Measurements from ENCODE around the gene SPAG16. TPM values are rescaled to one million over a fixed set of nuclear protein-coding genes. Genes with fewer than 3 reads are reported as not detected.

Gene SPAG16
- total and polyA plus RNA-seq, 2 of the 13 experiments (the other 11 are each of a cell fraction or from before 2014, with no cell fraction given): 9.6 to 26.5 TPM

DNA sequence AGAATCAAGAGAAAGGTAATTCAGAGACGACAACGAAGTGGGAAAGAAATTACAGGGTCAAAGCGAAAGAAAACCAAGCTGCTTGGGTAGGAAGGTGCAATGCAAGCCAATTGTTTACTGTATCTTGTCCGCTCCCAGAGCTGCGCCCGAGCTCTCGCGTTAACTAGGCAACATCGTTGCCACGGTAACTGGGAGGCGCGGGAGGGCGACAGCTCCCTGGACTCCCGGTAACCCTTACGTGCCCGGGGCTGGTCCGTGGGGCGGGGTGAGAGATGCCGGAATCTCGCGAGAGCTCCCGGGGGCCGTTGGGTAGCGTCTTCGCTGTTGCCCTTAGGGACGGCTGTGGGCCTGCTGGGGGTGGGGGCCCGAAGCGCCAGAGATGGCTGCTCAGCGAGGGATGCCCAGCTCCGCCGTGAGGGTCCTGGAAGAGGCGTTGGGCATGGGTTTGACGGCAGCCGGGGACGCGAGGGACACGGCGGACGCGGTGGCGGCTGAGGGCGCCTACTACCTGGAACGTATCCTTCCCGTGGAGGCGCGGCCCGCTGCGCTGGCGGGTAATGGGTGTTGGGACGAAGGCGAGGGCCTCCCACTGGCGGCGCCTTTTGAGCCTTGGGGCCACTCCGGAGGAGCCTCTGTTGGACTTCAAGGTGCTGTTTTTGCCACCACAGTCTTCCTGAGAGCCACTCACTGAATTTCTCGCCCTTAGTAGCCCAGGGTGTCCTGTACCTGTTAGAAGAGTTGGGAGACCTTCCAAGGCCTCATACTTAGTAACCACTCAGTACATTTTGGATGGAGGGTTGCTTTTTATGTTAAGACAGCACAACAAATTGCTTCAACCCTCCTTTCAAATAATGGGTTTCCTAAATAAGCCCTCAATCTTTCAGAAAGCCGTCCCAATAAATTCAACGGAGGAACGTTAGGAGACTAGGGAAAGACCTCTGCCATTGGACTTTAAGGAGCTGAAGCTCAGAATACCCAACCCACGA is at the start of gene SPAG16 (continued):
- TF ChIP-seq, protein P1, sequence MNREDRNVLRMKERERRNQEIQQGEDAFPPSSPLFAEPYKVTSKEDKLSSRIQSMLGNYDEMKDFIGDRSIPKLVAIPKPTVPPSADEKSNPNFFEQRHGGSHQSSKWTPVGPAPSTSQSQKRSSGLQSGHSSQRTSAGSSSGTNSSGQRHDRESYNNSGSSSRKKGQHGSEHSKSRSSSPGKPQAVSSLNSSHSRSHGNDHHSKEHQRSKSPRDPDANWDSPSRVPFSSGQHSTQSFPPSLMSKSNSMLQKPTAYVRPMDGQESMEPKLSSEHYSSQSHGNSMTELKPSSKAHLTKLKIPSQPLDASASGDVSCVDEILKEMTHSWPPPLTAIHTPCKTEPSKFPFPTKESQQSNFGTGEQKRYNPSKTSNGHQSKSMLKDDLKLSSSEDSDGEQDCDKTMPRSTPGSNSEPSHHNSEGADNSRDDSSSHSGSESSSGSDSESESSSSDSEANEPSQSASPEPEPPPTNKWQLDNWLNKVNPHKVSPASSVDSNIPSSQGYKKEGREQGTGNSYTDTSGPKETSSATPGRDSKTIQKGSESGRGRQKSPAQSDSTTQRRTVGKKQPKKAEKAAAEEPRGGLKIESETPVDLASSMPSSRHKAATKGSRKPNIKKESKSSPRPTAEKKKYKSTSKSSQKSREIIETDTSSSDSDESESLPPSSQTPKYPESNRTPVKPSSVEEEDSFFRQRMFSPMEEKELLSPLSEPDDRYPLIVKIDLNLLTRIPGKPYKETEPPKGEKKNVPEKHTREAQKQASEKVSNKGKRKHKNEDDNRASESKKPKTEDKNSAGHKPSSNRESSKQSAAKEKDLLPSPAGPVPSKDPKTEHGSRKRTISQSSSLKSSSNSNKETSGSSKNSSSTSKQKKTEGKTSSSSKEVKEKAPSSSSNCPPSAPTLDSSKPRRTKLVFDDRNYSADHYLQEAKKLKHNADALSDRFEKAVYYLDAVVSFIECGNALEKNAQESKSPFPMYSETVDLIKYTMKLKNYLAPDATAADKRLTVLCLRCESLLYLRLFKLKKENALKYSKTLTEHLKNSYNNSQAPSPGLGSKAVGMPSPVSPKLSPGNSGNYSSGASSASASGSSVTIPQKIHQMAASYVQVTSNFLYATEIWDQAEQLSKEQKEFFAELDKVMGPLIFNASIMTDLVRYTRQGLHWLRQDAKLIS (CRISPR knock-in tag; IDR thresholded peaks at IDR 0.05): 0 out of 2 replicates have a peak, but pooled peaks have one; percentile 37
- no peak for TF ChIP-seq KDM6A (CRISPR knock-in tag; IDR thresholded peaks at IDR 0.05; ENCODE audit: low read depth)
- TF ChIP-seq ZNF235 (CRISPR knock-in tag; IDR thresholded peaks at IDR 0.05; ENCODE audit: borderline replicate concordance): peak; percentile 69; the same call in 1 of the 2 replicates
- peak; percentile 66 for TF ChIP-seq SAFB2 (CRISPR knock-in tag; IDR thresholded peaks at IDR 0.05; ENCODE audit: borderline replicate concordance, low read depth)
- 0 out of 2 replicates have a peak, but pooled peaks have one; percentile 32 for TF ChIP-seq ATF1 (CRISPR knock-in tag; IDR thresholded peaks at IDR 0.05)
- no peak for TF ChIP-seq U2AF1 (optimal IDR thresholded peaks at IDR 0.05; ENCODE audit: low read depth, low read length)
- no peak for TF ChIP-seq ZNF121 (CRISPR knock-in tag; IDR thresholded peaks at IDR 0.05)
- TF ChIP-seq BRCA1 (CRISPR knock-in tag; IDR thresholded peaks at IDR 0.05): no peak
- TF ChIP-seq JARID2 (CRISPR knock-in tag; IDR thresholded peaks at IDR 0.05; ENCODE audit: insufficient replicate concordance): peak; percentile 96
- 0 out of 2 replicates have a peak, but pooled peaks have one; percentile 62 for TF ChIP-seq GTF3A (CRISPR knock-in tag; conservative IDR thresholded peaks at IDR 0.05)
- peak; percentile 93; the same call in 1 of the 2 replicates for TF ChIP-seq KDM4B (CRISPR knock-in tag; IDR thresholded peaks at IDR 0.05)
- TF ChIP-seq TBX2 (CRISPR knock-in tag; IDR thresholded peaks at IDR 0.05; ENCODE audit: borderline replicate concordance): peak; percentile 94
- no peak for TF ChIP-seq ZNF296 (CRISPR knock-in tag; conservative IDR thresholded peaks at IDR 0.05)
- peak; percentile 99 for TF ChIP-seq RBM22 (optimal IDR thresholded peaks at IDR 0.05; ENCODE audit: low read length)
- TF ChIP-seq, protein P2, sequence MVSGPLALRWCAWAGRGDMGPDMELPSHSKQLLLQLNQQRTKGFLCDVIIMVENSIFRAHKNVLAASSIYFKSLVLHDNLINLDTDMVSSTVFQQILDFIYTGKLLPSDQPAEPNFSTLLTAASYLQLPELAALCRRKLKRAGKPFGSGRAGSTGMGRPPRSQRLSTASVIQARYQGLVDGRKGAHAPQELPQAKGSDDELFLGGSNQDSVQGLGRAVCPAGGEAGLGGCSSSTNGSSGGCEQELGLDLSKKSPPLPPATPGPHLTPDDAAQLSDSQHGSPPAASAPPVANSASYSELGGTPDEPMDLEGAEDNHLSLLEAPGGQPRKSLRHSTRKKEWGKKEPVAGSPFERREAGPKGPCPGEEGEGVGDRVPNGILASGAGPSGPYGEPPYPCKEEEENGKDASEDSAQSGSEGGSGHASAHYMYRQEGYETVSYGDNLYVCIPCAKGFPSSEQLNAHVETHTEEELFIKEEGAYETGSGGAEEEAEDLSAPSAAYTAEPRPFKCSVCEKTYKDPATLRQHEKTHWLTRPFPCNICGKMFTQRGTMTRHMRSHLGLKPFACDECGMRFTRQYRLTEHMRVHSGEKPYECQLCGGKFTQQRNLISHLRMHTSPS (CRISPR knock-in tag; IDR thresholded peaks at IDR 0.05; ENCODE audit: low read depth): peak; percentile 7; the same call in 1 of the 2 replicates
- TF ChIP-seq FOXM1 (CRISPR knock-in tag; IDR thresholded peaks at IDR 0.05): no peak
- TF ChIP-seq, protein P3, sequence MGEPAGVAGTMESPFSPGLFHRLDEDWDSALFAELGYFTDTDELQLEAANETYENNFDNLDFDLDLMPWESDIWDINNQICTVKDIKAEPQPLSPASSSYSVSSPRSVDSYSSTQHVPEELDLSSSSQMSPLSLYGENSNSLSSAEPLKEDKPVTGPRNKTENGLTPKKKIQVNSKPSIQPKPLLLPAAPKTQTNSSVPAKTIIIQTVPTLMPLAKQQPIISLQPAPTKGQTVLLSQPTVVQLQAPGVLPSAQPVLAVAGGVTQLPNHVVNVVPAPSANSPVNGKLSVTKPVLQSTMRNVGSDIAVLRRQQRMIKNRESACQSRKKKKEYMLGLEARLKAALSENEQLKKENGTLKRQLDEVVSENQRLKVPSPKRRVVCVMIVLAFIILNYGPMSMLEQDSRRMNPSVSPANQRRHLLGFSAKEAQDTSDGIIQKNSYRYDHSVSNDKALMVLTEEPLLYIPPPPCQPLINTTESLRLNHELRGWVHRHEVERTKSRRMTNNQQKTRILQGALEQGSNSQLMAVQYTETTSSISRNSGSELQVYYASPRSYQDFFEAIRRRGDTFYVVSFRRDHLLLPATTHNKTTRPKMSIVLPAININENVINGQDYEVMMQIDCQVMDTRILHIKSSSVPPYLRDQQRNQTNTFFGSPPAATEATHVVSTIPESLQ (CRISPR knock-in tag; conservative IDR thresholded peaks at IDR 0.05): 0 out of 2 replicates have a peak, but pooled peaks have one; percentile 43
- 0 out of 2 replicates have a peak, but pooled peaks have one; percentile 55 for TF ChIP-seq CHCHD3 (CRISPR knock-in tag; IDR thresholded peaks at IDR 0.05)
- TF ChIP-seq, protein P4, sequence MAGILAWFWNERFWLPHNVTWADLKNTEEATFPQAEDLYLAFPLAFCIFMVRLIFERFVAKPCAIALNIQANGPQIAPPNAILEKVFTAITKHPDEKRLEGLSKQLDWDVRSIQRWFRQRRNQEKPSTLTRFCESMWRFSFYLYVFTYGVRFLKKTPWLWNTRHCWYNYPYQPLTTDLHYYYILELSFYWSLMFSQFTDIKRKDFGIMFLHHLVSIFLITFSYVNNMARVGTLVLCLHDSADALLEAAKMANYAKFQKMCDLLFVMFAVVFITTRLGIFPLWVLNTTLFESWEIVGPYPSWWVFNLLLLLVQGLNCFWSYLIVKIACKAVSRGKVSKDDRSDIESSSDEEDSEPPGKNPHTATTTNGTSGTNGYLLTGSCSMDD (CRISPR knock-in tag; IDR thresholded peaks at IDR 0.05): no peak
- TF ChIP-seq HNRNPLL (IDR thresholded peaks at IDR 0.05; ENCODE audit: low read depth, low read length, poor library complexity, severe bottlenecking): peak; percentile 81
